ENCODE measurements around the gene PDE1A.
"Not testable (repeated sequence)": the region's sequence is repeated elsewhere in the genome, so short reads cannot be mapped to it uniquely, and the experiment has no call there.

The PDE1A gene

GRCh38 chr2:182302972-182303371 is 123.9 kb downstream of the PDE1A start:
- Mint-ChIP-seq H3K4me1 (no peaks in the 10 kb centered on the region), H3K9me3 (peaks cover 3% of the 10 kb centered on the region), H3K27ac (no peak overlapping the region), H3K27me3 (no peaks in the 10 kb centered on the region), H3K36me3 (no peaks in the 10 kb centered on the region), H3K4me3 (no peak overlapping the region)
- ATAC-seq (ENCODE audit: low read depth) (no peak), DNase-seq (ENCODE audit: low spot score in 2 of 2) (no peak)

- Mint-ChIP-seq H3K4me1 (no peaks in the 10 kb centered on the region), H3K27ac (no peak overlapping the region), H3K4me3 (no peak overlapping the region), H3K36me3 (no peaks in the 10 kb centered on the region), H3K9me3 (peaks cover 3% of the 10 kb centered on the region), H3K27me3 (no peaks in the 10 kb centered on the region)
- DNase-seq (ENCODE audit: low spot score in 2 of 2) (no peak), ATAC-seq (ENCODE audit: low read depth) (no peak)
Observed at GRCh38 chr2:182302174-182302573, 124.7 kb downstream of the PDE1A start.

GRCh38 chr2:182301093-182301492 is 125.7 kb downstream of the PDE1A start:
- no peaks in the 10 kb centered on the region for H3K36me3 Mint-ChIP-seq
- H3K4me1 Mint-ChIP-seq, result no peaks in the 10 kb centered on the region
- no peaks in the 10 kb centered on the region for H3K27me3 Mint-ChIP-seq
- DNase-seq (ENCODE audit: low spot score in 2 of 2) (no peak), ATAC-seq (ENCODE audit: low read depth) (no peak)
- no peak overlapping the region for H3K27ac Mint-ChIP-seq
- H3K9me3 Mint-ChIP-seq, result peaks cover 3% of the 10 kb centered on the region
- no peak overlapping the region for H3K4me3 Mint-ChIP-seq

- ATAC-seq (ENCODE audit: low read depth), result no peak
- Mint-ChIP-seq H3K36me3 (no peaks in the 10 kb centered on the region), H3K9me3 (peaks cover 3% of the 10 kb centered on the region)
Observed at GRCh38 chr2:182300608-182301007, 126.2 kb downstream of the PDE1A start.

GRCh38 chr2:182299632-182300031 is 127.2 kb downstream of the PDE1A start:
- Mint-ChIP-seq H3K27me3 (no peaks in the 10 kb centered on the region), H3K4me3 (no peak overlapping the region), H3K36me3 (no peaks in the 10 kb centered on the region), H3K27ac (no peak overlapping the region), H3K4me1 (no peaks in the 10 kb centered on the region), H3K9me3 (peaks cover 3% of the 10 kb centered on the region)
- DNase-seq (ENCODE audit: low spot score in 2 of 2) (no peak), ATAC-seq (ENCODE audit: low read depth) (no peak)

More at GRCh38 chr2:182300608-182301007, 126.2 kb downstream of the PDE1A start:
- no peak overlapping the region for H3K4me3 Mint-ChIP-seq
- no peak overlapping the region for H3K27ac Mint-ChIP-seq
- no peak for DNase-seq (ENCODE audit: low spot score in 2 of 2)
- no peaks in the 10 kb centered on the region for H3K4me1 Mint-ChIP-seq
- no peaks in the 10 kb centered on the region for H3K27me3 Mint-ChIP-seq

GRCh38 chr2:182298456-182298855 is 128.4 kb downstream of the PDE1A start:
- Mint-ChIP-seq H3K27ac (no peak overlapping the region), H3K9me3 (peaks cover 3% of the 10 kb centered on the region), H3K27me3 (no peaks in the 10 kb centered on the region), H3K4me3 (no peak overlapping the region), H3K36me3 (no peaks in the 10 kb centered on the region), H3K4me1 (no peaks in the 10 kb centered on the region)
- no peak for ATAC-seq (ENCODE audit: low read depth)
- DNase-seq (ENCODE audit: low spot score in 2 of 2), result no peak

- no peak for DNase-seq (ENCODE audit: low spot score in 2 of 2)
- no peaks in the 10 kb centered on the region for H3K36me3 Mint-ChIP-seq
- no peaks in the 10 kb centered on the region for H3K4me1 Mint-ChIP-seq
- no peaks in the 10 kb centered on the region for H3K27me3 Mint-ChIP-seq
- ATAC-seq (ENCODE audit: low read depth), result no peak
- no peaks in the 10 kb centered on the region for H3K9me3 Mint-ChIP-seq
- H3K4me3 Mint-ChIP-seq, result no peak overlapping the region
- H3K27ac Mint-ChIP-seq, result no peak overlapping the region
Observed at GRCh38 chr2:182291296-182291695, 135.5 kb downstream of the PDE1A start.

- ATAC-seq (ENCODE audit: low read depth), result no peak
- no peak for DNase-seq (ENCODE audit: low spot score in 2 of 2)
- no peaks in the 10 kb centered on the region for H3K27me3 Mint-ChIP-seq
- no peak overlapping the region for H3K4me3 Mint-ChIP-seq
- no peak overlapping the region for H3K27ac Mint-ChIP-seq
- H3K4me1 Mint-ChIP-seq, result no peaks in the 10 kb centered on the region
- H3K36me3 Mint-ChIP-seq, result no peaks in the 10 kb centered on the region
- H3K9me3 Mint-ChIP-seq, result no peaks in the 10 kb centered on the region
Observed at GRCh38 chr2:182283512-182283911, 143.3 kb downstream of the PDE1A start.

- Mint-ChIP-seq H3K4me1 (no peaks in the 10 kb centered on the region), H3K4me3 (no peak overlapping the region), H3K9me3 (peaks cover 6% of the 10 kb centered on the region), H3K27me3 (no peaks in the 10 kb centered on the region), H3K36me3 (no peaks in the 10 kb centered on the region), H3K27ac (no peak overlapping the region)
- no peak for DNase-seq (ENCODE audit: low spot score in 2 of 2)
- ATAC-seq (ENCODE audit: low read depth), result no peak
Observed at GRCh38 chr2:182281276-182281675, 145.6 kb downstream of the PDE1A start.

GRCh38 chr2:182280118-182280517 is 146.7 kb downstream of the PDE1A start:
- ATAC-seq (ENCODE audit: low read depth), result no peak
- Mint-ChIP-seq H3K4me1 (no peaks in the 10 kb centered on the region), H3K27ac (no peak overlapping the region), H3K9me3 (peaks cover 7% of the 10 kb centered on the region), H3K36me3 (no peaks in the 10 kb centered on the region), H3K4me3 (no peak overlapping the region), H3K27me3 (no peaks in the 10 kb centered on the region)
- DNase-seq (ENCODE audit: low spot score in 2 of 2), result no peak

- H3K9me3 Mint-ChIP-seq; DNase-seq (ENCODE audit: low spot score in 2 of 2); H3K36me3 Mint-ChIP-seq; H3K4me1 Mint-ChIP-seq; H3K4me3 Mint-ChIP-seq; H3K27ac Mint-ChIP-seq; ATAC-seq (ENCODE audit: low read depth); H3K27me3 Mint-ChIP-seq: not testable (repeated sequence)
Observed at GRCh38 chr2:182276662-182277061, 150.2 kb downstream of the PDE1A start.

GRCh38 chr2:182267971-182268370 is 158.9 kb downstream of the PDE1A start:
- no peaks in the 10 kb centered on the region for H3K36me3 Mint-ChIP-seq
- ATAC-seq (ENCODE audit: low read depth) (no peak), DNase-seq (ENCODE audit: low spot score in 2 of 2) (no peak)
- H3K27ac Mint-ChIP-seq, result no peak overlapping the region
- H3K9me3 Mint-ChIP-seq, result no peaks in the 10 kb centered on the region
- no peak overlapping the region for H3K4me3 Mint-ChIP-seq
- H3K27me3 Mint-ChIP-seq, result peaks cover 2% of the 10 kb centered on the region
- H3K4me1 Mint-ChIP-seq, result no peaks in the 10 kb centered on the region

GRCh38 chr2:182266909-182267308 is 159.9 kb downstream of the PDE1A start:
- no peak overlapping the region for H3K4me3 Mint-ChIP-seq
- H3K27ac Mint-ChIP-seq, result no peak overlapping the region
- no peaks in the 10 kb centered on the region for H3K4me1 Mint-ChIP-seq
- H3K36me3 Mint-ChIP-seq, result no peaks in the 10 kb centered on the region
- ATAC-seq (ENCODE audit: low read depth) (no peak), DNase-seq (ENCODE audit: low spot score in 2 of 2) (no peak)
- H3K27me3 Mint-ChIP-seq, result peaks cover 2% of the 10 kb centered on the region
- no peaks in the 10 kb centered on the region for H3K9me3 Mint-ChIP-seq

GRCh38 chr2:182265718-182266117 is 161.1 kb downstream of the PDE1A start:
- no peak overlapping the region for H3K4me3 Mint-ChIP-seq
- no peaks in the 10 kb centered on the region for H3K4me1 Mint-ChIP-seq
- H3K36me3 Mint-ChIP-seq, result no peaks in the 10 kb centered on the region
- H3K9me3 Mint-ChIP-seq, result no peaks in the 10 kb centered on the region
- H3K27ac Mint-ChIP-seq, result no peak overlapping the region
- DNase-seq (ENCODE audit: low spot score in 2 of 2) (no peak), ATAC-seq (ENCODE audit: low read depth) (no peak)
- peaks cover 2% of the 10 kb centered on the region for H3K27me3 Mint-ChIP-seq

- DNase-seq (ENCODE audit: low spot score in 2 of 2), result no peak
- no peaks in the 10 kb centered on the region for H3K36me3 Mint-ChIP-seq
- H3K9me3 Mint-ChIP-seq, result no peaks in the 10 kb centered on the region
- H3K27ac Mint-ChIP-seq, result no peak overlapping the region
- no peak for ATAC-seq (ENCODE audit: low read depth)
- H3K27me3 Mint-ChIP-seq, result peaks cover 2% of the 10 kb centered on the region
- no peak overlapping the region for H3K4me3 Mint-ChIP-seq
- H3K4me1 Mint-ChIP-seq, result no peaks in the 10 kb centered on the region
Observed at GRCh38 chr2:182261860-182262387, 164.9 kb downstream of the PDE1A start.
